MCF 10A (cell line): Measurements from ENCODE around the gene TARS3. TPM values are rescaled to one million over a fixed set of nuclear protein-coding genes. Genes with fewer than 3 reads are reported as not detected.
"Not testable (repeated sequence)": the region's sequence is repeated elsewhere in the genome, so short reads cannot be mapped to it uniquely, and the experiment has no call there.

Experiments used
- BruUV-seq: library from RNA; stranded (reverse); fragments of 400-500 nt; replicated peaks from 2 replicates; lab custom pipeline; 2021; lab: Mats Ljungman, UMichigan
- CTCF ChIA-PET: fragments of 300-600 bp; sonication (Branson Sonifier 250); formaldehyde crosslinking; extraction: SDS; loops from one replicate; lab custom pipeline; 2021; ENCODE audit warnings: antibody characterized with exemption, inconsistent platforms; lab: Yijun Ruan, JAX
- POLR2A ChIA-PET: fragments of 300-600, 350-650 bp; sonication (Branson Sonifier 250); formaldehyde crosslinking; extraction: SDS; loops from one replicate; lab custom pipeline; 2020; ENCODE audit warnings: antibody characterized with exemption, inconsistent platforms; lab: Yijun Ruan, JAX
- DNase-seq: peaks from one replicate; pipeline ENCODE4 v3.0.0-alpha.2; 2018; ENCODE audit not compliant: unreplicated experiment
- H3K27ac Mint-ChIP-seq: one replicate; pipeline ENCODE4 v1.8.0; 2022; ENCODE audit warnings: mild to moderate bottlenecking, low read depth, mixed read lengths; ENCODE audit not compliant: unreplicated experiment
- H3K27me3 Mint-ChIP-seq: one replicate; pipeline ENCODE4 v1.8.0; 2022; ENCODE audit warnings: mixed read lengths; ENCODE audit not compliant: insufficient read depth, unreplicated experiment
- H3K36me3 Mint-ChIP-seq: one replicate; pipeline ENCODE4 v1.8.0; 2022; ENCODE audit warnings: mild to moderate bottlenecking, moderate library complexity, mixed read lengths; ENCODE audit not compliant: insufficient read depth, unreplicated experiment
- H3K4me1 Mint-ChIP-seq: one replicate; pipeline ENCODE4 v1.8.0; 2022; ENCODE audit warnings: mixed read lengths; ENCODE audit not compliant: insufficient read depth, unreplicated experiment
- H3K4me3 Mint-ChIP-seq: one replicate; pipeline ENCODE4 v1.8.0; 2022; ENCODE audit warnings: mild to moderate bottlenecking, moderate library complexity, mixed read lengths; ENCODE audit not compliant: unreplicated experiment
- H3K9me3 Mint-ChIP-seq: one replicate; pipeline ENCODE4 v1.8.0; 2022; ENCODE audit warnings: mixed read lengths; ENCODE audit not compliant: unreplicated experiment
- intact Hi-C: fragments of 100-400 bp; cut with micrococcal nuclease; formaldehyde crosslinking; loops from 2 replicates; pipeline ENCODE4 v1.14.1; 2022
- total RNA-seq: library from RNA; stranded (reverse); gene quantifications from 2 replicates; pipeline ENCODE4 v1.2.3, GENCODE V29; 2022
- TF ChIP-seq, protein P1 (sequence below): fragments of 200-600 bp; IDR thresholded peaks from one replicate; pipeline ENCODE4 v1.8.0; 2022; ENCODE audit warnings: antibody characterized with exemption, mild to moderate bottlenecking; ENCODE audit not compliant: unreplicated experiment

Gene TARS3
- total RNA-seq, 1 experiment from 2014 or later: 5.0 TPM

DNA sequence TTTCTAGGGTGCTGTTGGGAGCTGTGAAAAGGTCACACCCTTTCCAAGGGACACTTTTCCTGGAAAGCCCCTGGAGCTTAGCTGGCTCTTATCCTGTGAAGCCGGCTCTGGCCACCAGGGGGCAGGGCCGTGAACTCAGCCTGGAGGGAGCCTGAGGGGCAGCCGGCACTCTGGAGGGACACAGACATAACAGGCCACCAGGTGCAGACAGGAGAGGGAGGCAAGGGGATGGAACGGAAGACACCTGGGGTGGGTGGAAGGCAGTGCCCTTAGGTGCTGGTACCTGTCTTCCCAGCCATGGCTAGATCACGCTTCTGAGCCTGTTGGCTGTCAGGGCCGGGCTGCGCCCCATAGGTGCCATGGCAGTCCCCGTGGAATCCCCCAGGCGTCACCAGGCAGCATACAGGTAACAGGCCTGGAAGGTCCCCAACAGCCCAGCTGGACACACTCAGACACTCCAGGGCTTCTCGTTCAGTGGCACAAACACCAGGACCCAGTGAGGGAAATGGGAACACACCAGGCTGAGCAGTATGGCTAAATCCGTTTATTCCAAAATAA, 42.9 kb upstream of the TARS3 start:
- POLR2A ChIA-PET, CTCF ChIA-PET: not testable (repeated sequence)

DNA sequence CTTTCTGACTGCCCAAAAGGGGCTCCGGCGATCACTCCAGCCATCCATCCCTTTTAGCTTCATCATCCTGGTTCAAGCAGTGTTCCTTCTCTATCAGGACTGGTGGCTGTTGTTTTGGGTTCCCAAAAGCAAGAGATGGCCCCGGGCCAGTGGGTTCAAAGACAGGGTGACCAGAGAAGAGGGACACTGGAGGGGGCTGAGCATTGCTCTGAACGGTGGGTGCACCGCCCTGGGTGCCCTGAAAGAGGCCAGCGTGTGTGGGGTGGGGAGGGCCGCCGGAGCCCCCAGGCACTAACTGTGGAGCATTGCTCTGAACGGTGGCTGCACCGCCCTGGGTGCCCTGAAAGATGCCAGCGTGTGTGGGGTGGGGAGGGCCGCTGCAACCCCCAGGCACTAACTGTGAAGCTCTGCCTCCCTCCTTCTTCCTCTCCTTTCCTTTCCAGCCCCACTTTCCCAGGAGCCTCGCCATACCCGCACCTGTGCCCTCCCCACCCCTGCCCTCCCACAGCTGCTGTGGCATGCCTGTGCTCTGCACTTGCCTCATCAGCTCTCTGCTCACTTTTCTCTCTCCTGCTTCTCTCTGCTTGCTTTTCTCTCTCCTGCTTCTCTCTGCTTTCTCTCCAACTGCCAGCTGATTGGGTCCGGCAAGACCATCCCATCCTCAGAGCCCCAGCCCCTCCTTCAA, 41.6 kb upstream of the TARS3 start:
- DNase-seq: no peak
- no TSS peak for BruUV-seq
- ChIA-PET CTCF (no interaction called here), POLR2A (no interaction called here)
- Mint-ChIP-seq H3K36me3 (peaks cover 7% of the 10 kb centered on the region), H3K27ac (no peak overlapping the region), H3K27me3 (peaks cover 21% of the 10 kb centered on the region), H3K4me3 (no peak overlapping the region), H3K4me1 (peaks cover 5% of the 10 kb centered on the region), H3K9me3 (no peaks in the 10 kb centered on the region)
- intact Hi-C loops: no loop called here
- TF ChIP-seq, protein P1, sequence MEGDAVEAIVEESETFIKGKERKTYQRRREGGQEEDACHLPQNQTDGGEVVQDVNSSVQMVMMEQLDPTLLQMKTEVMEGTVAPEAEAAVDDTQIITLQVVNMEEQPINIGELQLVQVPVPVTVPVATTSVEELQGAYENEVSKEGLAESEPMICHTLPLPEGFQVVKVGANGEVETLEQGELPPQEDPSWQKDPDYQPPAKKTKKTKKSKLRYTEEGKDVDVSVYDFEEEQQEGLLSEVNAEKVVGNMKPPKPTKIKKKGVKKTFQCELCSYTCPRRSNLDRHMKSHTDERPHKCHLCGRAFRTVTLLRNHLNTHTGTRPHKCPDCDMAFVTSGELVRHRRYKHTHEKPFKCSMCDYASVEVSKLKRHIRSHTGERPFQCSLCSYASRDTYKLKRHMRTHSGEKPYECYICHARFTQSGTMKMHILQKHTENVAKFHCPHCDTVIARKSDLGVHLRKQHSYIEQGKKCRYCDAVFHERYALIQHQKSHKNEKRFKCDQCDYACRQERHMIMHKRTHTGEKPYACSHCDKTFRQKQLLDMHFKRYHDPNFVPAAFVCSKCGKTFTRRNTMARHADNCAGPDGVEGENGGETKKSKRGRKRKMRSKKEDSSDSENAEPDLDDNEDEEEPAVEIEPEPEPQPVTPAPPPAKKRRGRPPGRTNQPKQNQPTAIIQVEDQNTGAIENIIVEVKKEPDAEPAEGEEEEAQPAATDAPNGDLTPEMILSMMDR: no peak

More for the DNA sequence above, 42.9 kb upstream of the TARS3 start:
- H3K4me1 Mint-ChIP-seq, H3K36me3 Mint-ChIP-seq, BruUV-seq, intact Hi-C loops, H3K9me3 Mint-ChIP-seq, H3K4me3 Mint-ChIP-seq, DNase-seq, H3K27ac Mint-ChIP-seq: not testable (repeated sequence)
- peaks cover 34% of the 10 kb centered on the region for H3K27me3 Mint-ChIP-seq
- TF ChIP-seq, protein P1: peak; percentile 10

DNA sequence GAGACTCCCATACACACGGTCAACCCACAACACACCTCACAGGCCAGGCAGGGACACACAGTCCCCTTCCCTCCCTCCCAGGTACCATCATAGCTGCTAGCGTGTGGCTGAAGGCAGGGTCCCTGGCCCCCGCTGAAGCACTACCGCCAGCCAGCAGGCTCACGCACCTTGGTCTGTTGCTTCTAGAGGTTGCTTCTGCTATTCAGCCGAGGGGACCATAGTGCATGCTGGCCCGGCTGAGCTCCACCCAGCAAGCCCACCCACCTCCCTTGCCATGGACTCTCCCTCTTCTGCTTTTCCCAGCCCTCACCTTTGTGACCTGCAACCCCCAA, 41.0 kb upstream of the TARS3 start:
- H3K9me3 Mint-ChIP-seq, H3K27ac Mint-ChIP-seq, H3K36me3 Mint-ChIP-seq, DNase-seq, CTCF ChIA-PET, H3K4me1 Mint-ChIP-seq, H3K4me3 Mint-ChIP-seq, intact Hi-C loops, POLR2A ChIA-PET, BruUV-seq: not testable (repeated sequence)
- peaks cover 16% of the 10 kb centered on the region for H3K27me3 Mint-ChIP-seq

DNA sequence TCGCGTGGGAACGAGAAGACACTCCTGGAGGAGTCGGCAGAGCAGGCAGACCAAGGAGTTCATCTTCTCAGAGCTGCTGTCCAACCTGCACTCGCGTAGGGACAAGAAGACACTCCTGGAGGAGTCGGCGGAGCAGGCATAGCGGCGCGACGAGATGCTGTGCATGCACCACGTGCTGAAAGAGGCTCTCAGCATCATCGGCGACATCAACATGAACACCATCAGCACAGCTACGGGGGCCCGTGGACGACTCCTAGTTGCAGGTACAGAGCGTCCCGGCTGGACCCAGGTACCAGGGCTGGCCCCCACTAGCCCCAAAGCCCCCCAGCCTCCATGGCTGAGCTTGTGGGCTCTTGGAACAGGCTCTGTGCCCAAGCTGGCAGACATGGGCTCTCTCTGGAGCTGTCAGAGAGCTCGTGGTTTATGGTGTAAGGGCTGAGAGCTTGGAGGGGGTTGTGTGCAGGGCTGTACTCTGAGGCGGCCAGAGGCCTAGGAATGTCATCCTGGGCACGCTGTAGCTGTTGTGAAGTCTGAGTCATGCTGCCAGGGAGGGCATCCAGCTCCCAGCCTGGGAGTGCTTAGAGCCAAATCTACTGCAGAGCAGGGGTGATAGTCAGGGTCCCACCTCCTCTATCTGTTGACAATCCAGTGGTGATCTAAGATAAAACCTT, 40.5 kb upstream of the TARS3 start:
- H3K36me3 Mint-ChIP-seq, H3K4me3 Mint-ChIP-seq, H3K9me3 Mint-ChIP-seq, intact Hi-C loops, H3K4me1 Mint-ChIP-seq, POLR2A ChIA-PET, DNase-seq, H3K27ac Mint-ChIP-seq, BruUV-seq: not testable (repeated sequence)
- CTCF ChIA-PET: interaction anchor here (0.6 kb wide), 1 partner anchor 73 kb away, joined by 3 read pairs; no protein-coding TSS in a partner anchor
- peaks cover 16% of the 10 kb centered on the region for H3K27me3 Mint-ChIP-seq

DNA sequence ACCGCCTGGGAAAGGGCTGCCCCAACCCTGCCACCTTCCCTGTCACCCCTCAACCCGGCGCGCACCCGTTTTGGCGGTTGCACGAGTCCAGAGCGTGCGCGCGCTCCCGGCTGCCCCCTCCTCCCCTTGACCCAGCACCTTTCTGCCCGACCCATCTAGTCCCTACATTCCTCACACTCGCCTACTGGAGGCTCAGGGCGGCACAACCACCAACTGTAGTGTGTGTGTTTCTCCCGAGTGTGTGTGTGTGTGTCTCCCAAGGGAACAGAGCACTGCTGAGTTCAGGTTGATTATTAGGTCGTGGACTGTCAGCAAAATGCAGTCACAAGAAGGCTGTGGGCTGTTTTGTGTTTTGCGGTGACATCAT, 22.4 kb upstream of the TARS3 start:
- POLR2A ChIA-PET, H3K9me3 Mint-ChIP-seq, H3K36me3 Mint-ChIP-seq, CTCF ChIA-PET, intact Hi-C loops, DNase-seq, H3K4me1 Mint-ChIP-seq, H3K4me3 Mint-ChIP-seq, BruUV-seq, H3K27ac Mint-ChIP-seq: not testable (repeated sequence)
- peaks cover 13% of the 10 kb centered on the region for H3K27me3 Mint-ChIP-seq

DNA sequence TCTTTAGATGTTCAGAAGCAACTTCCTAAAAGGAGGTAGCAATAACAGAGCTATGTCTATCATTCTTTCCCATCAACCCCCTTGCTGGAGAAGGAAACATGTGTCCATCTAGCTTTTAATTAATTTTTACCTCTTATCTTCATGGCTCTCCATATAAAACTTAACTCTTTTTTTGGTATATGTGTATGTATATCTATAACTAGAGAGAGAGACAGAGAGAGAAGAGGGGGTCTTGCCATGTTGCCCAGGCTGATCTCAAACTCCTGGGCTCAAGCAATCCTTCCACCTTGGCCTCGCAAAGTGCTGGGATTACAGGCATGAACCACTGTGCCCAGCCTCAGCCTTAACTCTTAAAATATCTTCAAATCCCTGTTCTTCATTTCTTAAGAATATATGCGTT, 10.6 kb upstream of the TARS3 start:
- H3K27me3 Mint-ChIP-seq: peaks cover 45% of the 10 kb centered on the region
- intact Hi-C loops, H3K9me3 Mint-ChIP-seq, BruUV-seq, DNase-seq, H3K4me1 Mint-ChIP-seq, CTCF ChIA-PET, H3K4me3 Mint-ChIP-seq, H3K27ac Mint-ChIP-seq, H3K36me3 Mint-ChIP-seq: not testable (repeated sequence)
- POLR2A ChIA-PET: interaction anchor here (0.7 to 1.0 kb wide), 2 partner anchors 11 to 128 kb away, joined by 3 read pairs; no protein-coding TSS in a partner anchor
